ENCODE results near the gene LOC128125822.

Gene LOC128125822

GRCh38 chr6:63597141-63598048, 25.1 kb downstream of the LOC128125822 start:
- Mint-ChIP-seq H3K4me3 (peak overlapping the region; percentile 68 to 93 (median 86)), H3K4me1 (peaks cover 9 to 19% (median 13%) of the 10 kb centered on the region in 4 donors), H3K36me3 (no peaks in the 10 kb centered on the region), H3K27ac (no peak overlapping the region), H3K9me3 (no peaks in the 10 kb centered on the region), H3K27me3 (peaks cover 2 to 8% of the 10 kb centered on the region in 2 donors)
- no peak overlapping the region for H3K27ac ChIP-seq (ENCODE audit: low read depth, low read length)
- no peaks in the 10 kb centered on the region for H3K9me3 ChIP-seq (ENCODE audit: control insufficient read depth in 1 of 2, low read length in 2 of 2)
- H3K36me3 ChIP-seq (ENCODE audit: insufficient read depth, low read length), result no peaks in the 10 kb centered on the region
- H3K4me3 ChIP-seq (ENCODE audit: low read length in 2 of 2), result no peak overlapping the region
- no peaks in the 10 kb centered on the region for H3K27me3 ChIP-seq (ENCODE audit: insufficient read depth, low read length)
- CTCF ChIA-PET (ENCODE audit: partially characterized antibody), result interaction anchor here (1.0 to 6.4 kb wide), 25 partner anchors 10 to 205 kb away, joined by 3 to 225 read pairs (median 8); partner anchors contain the start of gene PHF3
- H3K4me1 ChIP-seq (ENCODE audit: insufficient read depth, low read length), result peaks cover 14% of the 10 kb centered on the region
- no peak for DNase-seq
- intact Hi-C loops (cut with micrococcal nuclease), result loop anchor here (1.0 to 5.0 kb wide), 6 partner anchors 23 to 325 kb away; partner anchors contain the start of gene PHF3
- POLR2A ChIA-PET (ENCODE audit: partially characterized antibody), result interaction anchor here (1.6 to 2.4 kb wide), 3 partner anchors 24 to 166 kb away, joined by 5 to 21 read pairs (median 12); partner anchors contain the start of gene PHF3

- POLR2A ChIA-PET (ENCODE audit: partially characterized antibody), result interaction anchor here (0.5 to 2.4 kb wide), 5 partner anchors 25 to 166 kb away, joined by 3 to 21 read pairs (median 5); partner anchors contain the start of gene PHF3
- Mint-ChIP-seq H3K4me1 (peaks cover 9 to 19% (median 13%) of the 10 kb centered on the region in 4 donors), H3K9me3 (no peaks in the 10 kb centered on the region), H3K36me3 (no peaks in the 10 kb centered on the region), H3K27me3 (peaks cover 2 to 8% of the 10 kb centered on the region in 2 donors), H3K27ac (peak overlapping the region in 4 of 7 donors; percentile 36 to 68 (median 65)), H3K4me3 (peak overlapping the region; percentile 68 to 93 (median 86))
- H3K27me3 ChIP-seq (ENCODE audit: insufficient read depth, low read length), result no peaks in the 10 kb centered on the region
- peaks cover 14% of the 10 kb centered on the region for H3K4me1 ChIP-seq (ENCODE audit: insufficient read depth, low read length)
- H3K4me3 ChIP-seq (ENCODE audit: low read length in 2 of 2), result peak overlapping the region; percentile 67 to 73
- H3K9me3 ChIP-seq (ENCODE audit: control insufficient read depth in 1 of 2, low read length in 2 of 2), result no peaks in the 10 kb centered on the region
- CTCF ChIA-PET (ENCODE audit: partially characterized antibody), result interaction anchor here (0.6 to 6.4 kb wide), 54 partner anchors 9 to 216 kb away, joined by 3 to 225 read pairs (median 5); partner anchors contain the start of gene PHF3
- peak; percentile 75 to 79 (median 77) for DNase-seq
- intact Hi-C loops (cut with micrococcal nuclease), result loop anchor here (1.0 to 5.0 kb wide), 6 partner anchors 24 to 324 kb away; partner anchors contain the start of gene PHF3
- no peak overlapping the region for H3K27ac ChIP-seq (ENCODE audit: low read depth, low read length)
- no peaks in the 10 kb centered on the region for H3K36me3 ChIP-seq (ENCODE audit: insufficient read depth, low read length)
Observed at GRCh38 chr6:63598049-63599036, 26.1 kb downstream of the LOC128125822 start.

GRCh38 chr6:63599243-63599642, 27.0 kb downstream of the LOC128125822 start:
- Mint-ChIP-seq H3K4me3 (peak overlapping the region in 5 of 8 donors; percentile 68 to 93 (median 88)), H3K4me1 (peaks cover 9 to 19% (median 13%) of the 10 kb centered on the region in 4 donors), H3K27me3 (peaks cover 3 to 8% of the 10 kb centered on the region in 2 donors), H3K36me3 (no peaks in the 10 kb centered on the region), H3K9me3 (no peaks in the 10 kb centered on the region), H3K27ac (peak overlapping the region in 1 of 7 donors; percentile 25)
- H3K27ac ChIP-seq (ENCODE audit: low read depth, low read length), result no peak overlapping the region
- CTCF ChIA-PET (ENCODE audit: partially characterized antibody), result interaction anchor here (0.9 to 6.4 kb wide), 43 partner anchors 12 to 215 kb away, joined by 3 to 225 read pairs (median 6); partner anchors contain the start of gene PHF3
- no peaks in the 10 kb centered on the region for H3K36me3 ChIP-seq (ENCODE audit: insufficient read depth, low read length)
- peaks cover 14% of the 10 kb centered on the region for H3K4me1 ChIP-seq (ENCODE audit: insufficient read depth, low read length)
- no peaks in the 10 kb centered on the region for H3K27me3 ChIP-seq (ENCODE audit: insufficient read depth, low read length)
- no peak overlapping the region for H3K4me3 ChIP-seq (ENCODE audit: low read length in 2 of 2)
- POLR2A ChIA-PET (ENCODE audit: partially characterized antibody), result interaction anchor here (0.8 to 2.4 kb wide), 3 partner anchors 25 to 165 kb away, joined by 3 to 21 read pairs (median 12); partner anchors contain the start of gene PHF3
- no peaks in the 10 kb centered on the region for H3K9me3 ChIP-seq (ENCODE audit: control insufficient read depth in 1 of 2, low read length in 2 of 2)
- no peak for DNase-seq
- intact Hi-C loops (cut with micrococcal nuclease), result loop anchor here (5.0 kb wide), 3 partner anchors 93 to 323 kb away; no protein-coding TSS in a partner anchor

- Mint-ChIP-seq H3K4me3 (no peak overlapping the region), H3K4me1 (peaks cover 9 to 19% (median 13%) of the 10 kb centered on the region in 4 donors), H3K27me3 (peaks cover 3 to 6% of the 10 kb centered on the region in 2 donors), H3K27ac (no peak overlapping the region), H3K36me3 (no peaks in the 10 kb centered on the region), H3K9me3 (no peaks in the 10 kb centered on the region)
- no peak for DNase-seq
- H3K9me3 ChIP-seq (ENCODE audit: control insufficient read depth in 1 of 2, low read length in 2 of 2), result no peaks in the 10 kb centered on the region
- CTCF ChIA-PET (ENCODE audit: partially characterized antibody), result interaction anchor here (0.7 to 6.4 kb wide), 7 partner anchors 8 to 346 kb away, joined by 3 to 225 read pairs (median 5); no protein-coding TSS in a partner anchor
- no peaks in the 10 kb centered on the region for H3K27me3 ChIP-seq (ENCODE audit: insufficient read depth, low read length)
- intact Hi-C loops (cut with micrococcal nuclease), result no loop called here
- POLR2A ChIA-PET (ENCODE audit: partially characterized antibody), result no interaction called here
- H3K27ac ChIP-seq (ENCODE audit: low read depth, low read length), result no peak overlapping the region
- H3K36me3 ChIP-seq (ENCODE audit: insufficient read depth, low read length), result no peaks in the 10 kb centered on the region
- H3K4me3 ChIP-seq (ENCODE audit: low read length in 2 of 2), result no peak overlapping the region
- H3K4me1 ChIP-seq (ENCODE audit: insufficient read depth, low read length), result peaks cover 14% of the 10 kb centered on the region
Observed at GRCh38 chr6:63600136-63600535, 27.9 kb downstream of the LOC128125822 start.

GRCh38 chr6:63609231-63609630, 37.0 kb downstream of the LOC128125822 start:
- no peak overlapping the region for H3K4me3 ChIP-seq (ENCODE audit: low read length in 2 of 2)
- ChIA-PET POLR2A (ENCODE audit: partially characterized antibody) (interaction anchor here (1.3 kb wide), 1 partner anchor 26 kb away, joined by 4 read pairs; the partner anchor contains the start of gene PHF3), CTCF (ENCODE audit: partially characterized antibody) (interaction anchor here (1.2 to 1.3 kb wide), 2 partner anchors 11 to 32 kb away, joined by 3 to 6 read pairs; no protein-coding TSS in a partner anchor)
- H3K27me3 ChIP-seq (ENCODE audit: insufficient read depth, low read length), result no peaks in the 10 kb centered on the region
- Mint-ChIP-seq H3K4me3 (no peak overlapping the region), H3K4me1 (no peaks in the 10 kb centered on the region), H3K27me3 (peaks cover 1 to 6% of the 10 kb centered on the region in 2 donors), H3K36me3 (no peaks in the 10 kb centered on the region), H3K27ac (no peak overlapping the region), H3K9me3 (no peaks in the 10 kb centered on the region)
- no peak for DNase-seq
- H3K9me3 ChIP-seq (ENCODE audit: control insufficient read depth in 1 of 2, low read length in 2 of 2), result no peaks in the 10 kb centered on the region
- no peak overlapping the region for H3K27ac ChIP-seq (ENCODE audit: low read depth, low read length)
- no peaks in the 10 kb centered on the region for H3K4me1 ChIP-seq (ENCODE audit: insufficient read depth, low read length)
- no peaks in the 10 kb centered on the region for H3K36me3 ChIP-seq (ENCODE audit: insufficient read depth, low read length)
- intact Hi-C loops (cut with micrococcal nuclease), result no loop called here

- DNase-seq, result no peak
- intact Hi-C loops (cut with micrococcal nuclease), result no loop called here
- Histone ChIP-seq H3K4me1 (ENCODE audit: insufficient read depth, low read length) (no peaks in the 10 kb centered on the region), H3K27ac (ENCODE audit: low read depth, low read length) (no peak overlapping the region), H3K27me3 (ENCODE audit: insufficient read depth, low read length) (no peaks in the 10 kb centered on the region), H3K4me3 (ENCODE audit: low read length in 2 of 2) (no peak overlapping the region), H3K36me3 (ENCODE audit: insufficient read depth, low read length) (no peaks in the 10 kb centered on the region), H3K9me3 (ENCODE audit: control insufficient read depth in 1 of 2, low read length in 2 of 2) (no peaks in the 10 kb centered on the region)
- peaks cover 0 to 9% of the 10 kb centered on the region in 2 donors for H3K27me3 Mint-ChIP-seq
- no peak overlapping the region for H3K27ac Mint-ChIP-seq
- H3K4me1 Mint-ChIP-seq, result no peaks in the 10 kb centered on the region
- ChIA-PET POLR2A (ENCODE audit: partially characterized antibody) (no interaction called here), CTCF (ENCODE audit: partially characterized antibody) (interaction anchor here (2.0 kb wide), 1 partner anchor 12 kb away, joined by 8 read pairs; no protein-coding TSS in a partner anchor)
- H3K9me3 Mint-ChIP-seq, result no peaks in the 10 kb centered on the region
- no peak overlapping the region for H3K4me3 Mint-ChIP-seq
- H3K36me3 Mint-ChIP-seq, result no peaks in the 10 kb centered on the region
Observed at GRCh38 chr6:63610944-63611343, 38.7 kb downstream of the LOC128125822 start.
